ENCODE results near the gene BTN1A1.
"Not testable (repeated sequence)": the region's sequence is repeated elsewhere in the genome, so short reads cannot be mapped to it uniquely, and the experiment has no call there.

The BTN1A1 gene, protein sequence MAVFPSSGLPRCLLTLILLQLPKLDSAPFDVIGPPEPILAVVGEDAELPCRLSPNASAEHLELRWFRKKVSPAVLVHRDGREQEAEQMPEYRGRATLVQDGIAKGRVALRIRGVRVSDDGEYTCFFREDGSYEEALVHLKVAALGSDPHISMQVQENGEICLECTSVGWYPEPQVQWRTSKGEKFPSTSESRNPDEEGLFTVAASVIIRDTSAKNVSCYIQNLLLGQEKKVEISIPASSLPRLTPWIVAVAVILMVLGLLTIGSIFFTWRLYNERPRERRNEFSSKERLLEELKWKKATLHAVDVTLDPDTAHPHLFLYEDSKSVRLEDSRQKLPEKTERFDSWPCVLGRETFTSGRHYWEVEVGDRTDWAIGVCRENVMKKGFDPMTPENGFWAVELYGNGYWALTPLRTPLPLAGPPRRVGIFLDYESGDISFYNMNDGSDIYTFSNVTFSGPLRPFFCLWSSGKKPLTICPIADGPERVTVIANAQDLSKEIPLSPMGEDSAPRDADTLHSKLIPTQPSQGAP

GRCh38 chr6:26500102-26500501, at the start of gene BTN1A1:
BTN1A1 (plus strand) TSS chr6:26500303; CDS start chr6:26501287, 984 bp downstream.
- DNase-seq: no peak

GRCh38 chr6:26452631-26453235, 47.4 kb upstream of the BTN1A1 start:
- no peak for DNase-seq

GRCh38 chr6:26454631-26455030, 45.5 kb upstream of the BTN1A1 start:
- no peak for DNase-seq

DNA sequence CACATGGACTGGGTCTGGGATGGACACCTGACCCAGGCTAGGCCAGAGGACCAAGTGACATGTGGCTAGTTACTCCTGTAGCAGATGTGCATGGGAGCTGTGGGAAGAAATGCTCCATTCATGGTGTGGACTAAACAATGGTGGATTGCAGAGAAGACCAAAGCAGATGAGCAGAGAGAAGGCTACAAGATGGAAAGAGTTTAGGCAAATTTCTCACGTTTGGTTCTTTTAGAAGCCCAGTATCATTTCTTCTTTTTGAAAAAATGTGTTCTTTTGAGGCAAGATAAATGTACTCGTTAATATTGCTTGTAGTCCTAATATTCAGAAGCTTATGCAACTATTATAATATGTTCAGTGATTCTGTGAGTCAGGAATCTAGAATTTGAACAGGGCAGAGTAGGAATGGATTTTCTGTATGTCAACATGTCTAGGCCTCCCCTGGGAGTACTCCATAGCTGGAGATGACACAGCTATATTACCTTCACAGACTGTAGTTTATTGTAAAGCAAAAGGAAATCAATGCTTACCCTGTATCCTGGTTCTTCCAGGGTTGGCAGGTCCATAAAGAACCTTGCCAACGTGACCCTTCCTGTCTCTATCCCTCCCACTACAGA, 44.6 kb upstream of the BTN1A1 start:
- DNase-seq: no peak

DNA sequence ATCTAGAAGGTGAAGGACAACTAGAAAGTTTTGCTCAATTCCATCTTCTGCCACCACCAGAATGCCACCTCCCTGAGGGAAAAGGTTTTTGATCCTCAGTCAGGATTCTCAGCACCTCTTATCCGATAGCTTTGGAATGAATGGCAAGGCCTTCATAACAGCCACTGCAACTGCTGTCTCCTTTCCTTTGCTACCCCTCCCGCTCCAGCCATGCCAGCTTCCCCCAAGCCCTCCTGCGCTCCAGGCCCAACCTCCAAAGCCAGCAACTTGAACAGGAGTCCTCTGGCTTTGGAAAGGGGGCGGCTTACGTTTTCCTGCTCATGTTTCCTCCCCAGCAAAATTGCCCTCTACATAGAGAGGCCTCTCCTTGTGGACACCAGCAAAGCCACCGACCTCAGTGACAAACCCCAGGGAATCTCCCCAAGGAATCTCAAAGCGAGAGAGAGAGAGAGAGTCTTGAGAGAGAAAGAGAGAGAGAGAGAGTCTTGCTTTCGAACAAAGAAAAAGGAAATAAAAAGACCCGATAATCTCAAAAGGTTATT, 42.8 kb upstream of the BTN1A1 start:
- DNase-seq: peak in 24 of 56 donors; percentile 11 to 72 (median 47)

- peak; percentile 5 to 97 (median 71) for DNase-seq
These were observed 42.1 kb upstream of the BTN1A1 start, which contains the start of gene BTN2A1 for GRCh38 chr6:26457806-26458688. BTN2A1 (plus strand) TSS chr6:26457955; CDS start chr6:26458637, 682 bp downstream.

GRCh38 chr6:26459023-26459810, 40.9 kb upstream of the BTN1A1 start:
- DNase-seq: no peak

DNA sequence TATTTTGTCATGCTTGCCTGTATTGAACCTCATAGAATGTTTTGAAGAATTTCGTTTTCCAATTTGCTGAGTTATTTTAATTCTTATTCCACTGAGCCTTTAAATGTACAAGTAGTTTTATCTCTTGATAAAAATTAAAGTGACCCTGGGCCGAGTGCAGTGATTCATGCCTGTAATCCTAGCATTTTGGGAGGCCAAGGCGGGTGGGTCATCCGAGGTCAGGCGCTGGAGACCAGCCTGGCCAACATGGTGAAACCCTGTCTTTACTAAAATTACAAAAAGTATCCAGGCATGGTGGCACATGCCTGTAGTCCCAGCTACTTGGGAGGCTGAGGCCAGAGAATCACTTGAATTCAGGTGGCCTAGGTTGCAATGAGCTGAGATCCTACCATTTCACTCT, 38.8 kb upstream of the BTN1A1 start:
- DNase-seq: not testable (repeated sequence)

DNA sequence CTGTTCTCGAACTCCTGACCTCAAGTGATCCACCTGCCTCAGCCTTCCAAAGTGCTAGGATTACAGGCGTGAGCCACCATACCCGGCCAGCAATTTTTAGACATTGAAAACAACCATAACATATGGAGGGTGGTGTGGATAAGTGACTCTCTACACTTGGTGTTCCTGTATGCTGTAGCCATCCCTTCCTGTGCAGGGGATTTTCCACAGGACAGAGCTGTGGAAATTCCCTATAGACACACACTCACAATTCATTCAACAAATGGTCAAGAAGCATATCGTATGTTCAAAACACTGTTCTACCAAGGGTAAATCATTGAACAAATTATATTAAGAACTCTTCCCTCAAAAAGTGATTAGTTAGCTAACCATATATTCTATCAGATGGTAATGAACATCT, 36.1 kb upstream of the BTN1A1 start:
- no peak for DNase-seq

- DNase-seq: no peak
These were observed 35.5 kb upstream of the BTN1A1 start for GRCh38 chr6:26464416-26465131.

DNA sequence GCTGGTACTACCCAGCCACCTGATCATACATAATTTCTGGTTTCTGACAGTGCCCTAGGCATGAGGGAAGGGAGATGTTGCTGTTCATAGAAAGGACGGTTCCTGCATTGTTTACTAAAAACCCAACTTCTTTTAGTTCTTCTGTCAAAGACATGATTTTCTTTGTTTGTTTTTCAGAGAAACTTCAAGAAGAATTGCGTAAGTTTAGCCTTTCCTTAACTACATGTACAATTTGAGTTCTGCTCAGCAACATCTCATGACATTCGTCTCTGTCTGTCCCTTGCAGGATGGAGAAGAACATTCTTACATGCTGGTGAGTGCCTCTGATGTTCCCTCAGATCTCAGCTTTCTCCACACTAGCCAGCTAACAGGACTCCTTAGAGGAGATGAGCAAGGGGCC, 34.3 kb upstream of the BTN1A1 start:
- DNase-seq: no peak

- DNase-seq: no peak
These were observed 31.3 kb upstream of the BTN1A1 start for GRCh38 chr6:26468829-26469228.

GRCh38 chr6:26470643-26471042, 29.5 kb upstream of the BTN1A1 start:
- no peak for DNase-seq

DNA sequence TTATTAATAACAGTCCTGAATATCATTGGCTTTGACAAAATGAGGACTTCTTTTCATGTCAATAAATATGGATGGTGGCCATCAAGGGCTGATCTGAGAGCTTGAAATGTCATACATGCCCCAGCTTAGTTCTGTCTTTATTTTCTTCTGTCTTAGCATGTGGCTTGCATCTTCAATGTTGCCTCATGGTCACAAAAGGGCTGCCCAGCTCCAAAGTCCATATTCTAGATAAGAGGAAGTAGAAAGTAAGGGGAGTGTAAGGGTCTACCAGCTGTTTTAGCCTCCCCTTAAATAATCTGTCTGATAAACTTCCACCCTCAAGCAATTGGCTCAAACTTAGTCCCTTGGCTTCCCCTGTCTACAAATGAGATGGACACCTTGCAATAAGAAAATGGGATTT, 28.1 kb upstream of the BTN1A1 start:
- DNase-seq: no peak

- no peak for DNase-seq
These were observed 27.4 kb upstream of the BTN1A1 start for GRCh38 chr6:26472549-26473290.

GRCh38 chr6:26473429-26473757, 26.7 kb upstream of the BTN1A1 start:
- DNase-seq: no peak

DNA sequence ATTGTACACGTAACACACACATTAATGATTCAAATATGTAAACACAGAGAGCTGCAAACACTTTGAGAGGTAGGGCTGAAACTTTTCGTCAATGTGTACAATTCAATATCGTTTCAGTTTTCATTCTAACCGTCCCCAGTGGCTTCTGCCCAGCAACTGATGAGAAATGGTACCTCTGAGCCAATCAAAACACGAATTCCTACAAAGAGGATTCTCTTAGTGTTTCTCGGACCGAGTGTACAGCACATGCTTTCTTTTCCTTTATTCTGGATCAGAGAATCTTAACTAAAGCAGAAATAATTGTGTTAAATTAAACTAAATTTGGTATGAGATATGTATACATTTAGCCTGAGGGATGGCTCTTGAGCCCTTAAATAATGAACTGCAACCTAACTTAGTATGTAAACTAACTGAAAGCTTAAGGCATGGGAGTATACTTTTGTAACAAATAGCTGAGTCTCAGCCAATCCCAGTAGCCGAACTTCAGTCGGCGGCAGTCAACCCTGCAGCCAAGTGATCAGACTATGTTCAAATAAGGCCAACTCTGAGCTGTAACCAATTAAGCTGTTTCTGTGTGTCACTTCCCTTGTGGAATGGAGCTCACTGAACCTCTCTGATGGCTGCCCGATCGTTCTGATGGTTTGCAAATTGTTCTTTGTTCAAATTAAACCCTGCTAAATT, 26.2 kb upstream of the BTN1A1 start:
- DNase-seq: peak in 47 of 56 donors; percentile 2 to 79 (median 25)

DNA sequence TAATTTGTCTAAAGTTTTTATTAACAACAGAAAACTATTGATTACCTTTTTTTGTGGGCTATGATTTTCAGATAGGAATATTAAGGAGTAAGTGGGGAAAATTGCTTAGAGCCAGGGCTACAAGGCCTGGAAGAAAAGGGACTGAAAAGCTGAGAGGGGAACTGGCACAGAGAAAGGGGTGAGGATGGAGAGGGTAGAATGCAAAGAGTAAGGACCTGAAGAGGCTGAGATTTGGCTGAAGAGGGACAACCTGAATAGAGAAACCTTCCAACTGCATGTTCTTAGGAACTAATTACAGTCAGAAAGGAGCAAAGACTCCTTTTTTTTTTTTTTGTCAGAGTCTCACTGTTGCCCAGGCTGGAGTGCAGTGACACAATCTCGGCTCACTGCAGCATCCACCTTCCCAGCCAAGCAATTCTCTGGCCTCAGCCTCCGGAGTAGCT, 25.6 kb upstream of the BTN1A1 start:
- peak in 1 of 56 donors; percentile 18 for DNase-seq
